WTC11 (cell line): ENCODE measurements around the gene EPHA2.

Source experiments
- CREB1 ChIP-seq: sonication (generic); formaldehyde crosslinking; IDR thresholded peaks from 2 replicates; pipeline ENCODE4 v1.8.0; 2023; ENCODE audit warnings: mild to moderate bottlenecking, missing genetic modification reagents
- GRHL2 ChIP-seq: fragments of 250-450 bp; sonication (Bioruptor Pico); IDR thresholded peaks from 2 replicates; pipeline ENCODE4 v1.8.0; 2022; ENCODE audit warnings: mild to moderate bottlenecking, moderate library complexity; ENCODE audit not compliant: insufficient replicate concordance, severe bottlenecking
- JUN ChIP-seq: sonication (generic); formaldehyde crosslinking; IDR thresholded peaks from 2 replicates; pipeline ENCODE4 v1.8.0; 2023; ENCODE audit warnings: mild to moderate bottlenecking, missing genetic modification reagents
- NFYB ChIP-seq: sonication (generic); formaldehyde crosslinking; conservative IDR thresholded peaks from 2 replicates; pipeline ENCODE4 v1.8.0; 2022; ENCODE audit warnings: low read depth, missing genetic modification reagents
- TF ChIP-seq, protein P1 (sequence below): sonication (generic); formaldehyde crosslinking; IDR thresholded peaks from 2 replicates; pipeline ENCODE4 v1.8.1; 2022; ENCODE audit warnings: mild to moderate bottlenecking, moderate library complexity, missing genetic modification reagents
- TF ChIP-seq, protein P2 (sequence below): fragments of 200-600 bp; IDR thresholded peaks from 2 replicates; pipeline ENCODE4 v1.8.0; 2022; ENCODE audit warnings: antibody characterized with exemption
- TF ChIP-seq, protein P3 (sequence below): sonication (generic); formaldehyde crosslinking; IDR thresholded peaks from 2 replicates; pipeline ENCODE4 v1.8.0; 2023; ENCODE audit warnings: mild to moderate bottlenecking, missing genetic modification reagents
- TF ChIP-seq, protein P4 (sequence below): sonication (generic); formaldehyde crosslinking; IDR thresholded peaks from 2 replicates; pipeline ENCODE4 v1.8.0; 2022; ENCODE audit warnings: mild to moderate bottlenecking, missing genetic modification reagents
- TF ChIP-seq, protein P5 (sequence below): sonication (generic); formaldehyde crosslinking; IDR thresholded peaks from 2 replicates; pipeline ENCODE4 v1.8.1; 2023; ENCODE audit warnings: mild to moderate bottlenecking, moderate library complexity, missing genetic modification reagents
- TF ChIP-seq, protein P6 (sequence below): sonication (generic); formaldehyde crosslinking; IDR thresholded peaks from 2 replicates; pipeline ENCODE4 v1.8.0; 2023; ENCODE audit warnings: missing genetic modification reagents

DNA sequence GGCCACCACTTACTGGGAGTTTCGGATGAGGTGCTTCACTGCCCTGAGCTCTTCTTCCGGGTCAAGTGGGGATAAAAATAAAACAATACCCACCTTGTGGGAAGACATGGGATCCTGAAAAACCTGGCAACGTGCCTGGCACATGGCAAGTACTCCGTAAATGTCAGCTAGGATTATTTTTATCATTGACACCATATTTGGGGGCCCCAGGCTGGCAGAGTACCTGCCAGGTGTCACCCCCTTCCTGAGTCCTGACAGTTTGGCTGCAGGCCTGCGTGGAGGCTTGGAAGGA is 9.2 kb upstream of the EPHA2 start:
- TF ChIP-seq, protein P1, sequence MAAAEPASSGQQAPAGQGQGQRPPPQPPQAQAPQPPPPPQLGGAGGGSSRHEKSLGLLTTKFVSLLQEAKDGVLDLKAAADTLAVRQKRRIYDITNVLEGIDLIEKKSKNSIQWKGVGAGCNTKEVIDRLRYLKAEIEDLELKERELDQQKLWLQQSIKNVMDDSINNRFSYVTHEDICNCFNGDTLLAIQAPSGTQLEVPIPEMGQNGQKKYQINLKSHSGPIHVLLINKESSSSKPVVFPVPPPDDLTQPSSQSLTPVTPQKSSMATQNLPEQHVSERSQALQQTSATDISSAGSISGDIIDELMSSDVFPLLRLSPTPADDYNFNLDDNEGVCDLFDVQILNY, result no peak
- TF ChIP-seq, protein P2, sequence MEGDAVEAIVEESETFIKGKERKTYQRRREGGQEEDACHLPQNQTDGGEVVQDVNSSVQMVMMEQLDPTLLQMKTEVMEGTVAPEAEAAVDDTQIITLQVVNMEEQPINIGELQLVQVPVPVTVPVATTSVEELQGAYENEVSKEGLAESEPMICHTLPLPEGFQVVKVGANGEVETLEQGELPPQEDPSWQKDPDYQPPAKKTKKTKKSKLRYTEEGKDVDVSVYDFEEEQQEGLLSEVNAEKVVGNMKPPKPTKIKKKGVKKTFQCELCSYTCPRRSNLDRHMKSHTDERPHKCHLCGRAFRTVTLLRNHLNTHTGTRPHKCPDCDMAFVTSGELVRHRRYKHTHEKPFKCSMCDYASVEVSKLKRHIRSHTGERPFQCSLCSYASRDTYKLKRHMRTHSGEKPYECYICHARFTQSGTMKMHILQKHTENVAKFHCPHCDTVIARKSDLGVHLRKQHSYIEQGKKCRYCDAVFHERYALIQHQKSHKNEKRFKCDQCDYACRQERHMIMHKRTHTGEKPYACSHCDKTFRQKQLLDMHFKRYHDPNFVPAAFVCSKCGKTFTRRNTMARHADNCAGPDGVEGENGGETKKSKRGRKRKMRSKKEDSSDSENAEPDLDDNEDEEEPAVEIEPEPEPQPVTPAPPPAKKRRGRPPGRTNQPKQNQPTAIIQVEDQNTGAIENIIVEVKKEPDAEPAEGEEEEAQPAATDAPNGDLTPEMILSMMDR, result no peak
- TF ChIP-seq, protein P3, sequence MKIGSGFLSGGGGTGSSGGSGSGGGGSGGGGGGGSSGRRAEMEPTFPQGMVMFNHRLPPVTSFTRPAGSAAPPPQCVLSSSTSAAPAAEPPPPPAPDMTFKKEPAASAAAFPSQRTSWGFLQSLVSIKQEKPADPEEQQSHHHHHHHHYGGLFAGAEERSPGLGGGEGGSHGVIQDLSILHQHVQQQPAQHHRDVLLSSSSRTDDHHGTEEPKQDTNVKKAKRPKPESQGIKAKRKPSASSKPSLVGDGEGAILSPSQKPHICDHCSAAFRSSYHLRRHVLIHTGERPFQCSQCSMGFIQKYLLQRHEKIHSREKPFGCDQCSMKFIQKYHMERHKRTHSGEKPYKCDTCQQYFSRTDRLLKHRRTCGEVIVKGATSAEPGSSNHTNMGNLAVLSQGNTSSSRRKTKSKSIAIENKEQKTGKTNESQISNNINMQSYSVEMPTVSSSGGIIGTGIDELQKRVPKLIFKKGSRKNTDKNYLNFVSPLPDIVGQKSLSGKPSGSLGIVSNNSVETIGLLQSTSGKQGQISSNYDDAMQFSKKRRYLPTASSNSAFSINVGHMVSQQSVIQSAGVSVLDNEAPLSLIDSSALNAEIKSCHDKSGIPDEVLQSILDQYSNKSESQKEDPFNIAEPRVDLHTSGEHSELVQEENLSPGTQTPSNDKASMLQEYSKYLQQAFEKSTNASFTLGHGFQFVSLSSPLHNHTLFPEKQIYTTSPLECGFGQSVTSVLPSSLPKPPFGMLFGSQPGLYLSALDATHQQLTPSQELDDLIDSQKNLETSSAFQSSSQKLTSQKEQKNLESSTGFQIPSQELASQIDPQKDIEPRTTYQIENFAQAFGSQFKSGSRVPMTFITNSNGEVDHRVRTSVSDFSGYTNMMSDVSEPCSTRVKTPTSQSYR (CRISPR knock-in tag), result no peak
- TF ChIP-seq NFYB (CRISPR knock-in tag) (no peak), GRHL2 (no peak), JUN (CRISPR knock-in tag) (no peak), CREB1 (no peak)
- TF ChIP-seq, protein P4, sequence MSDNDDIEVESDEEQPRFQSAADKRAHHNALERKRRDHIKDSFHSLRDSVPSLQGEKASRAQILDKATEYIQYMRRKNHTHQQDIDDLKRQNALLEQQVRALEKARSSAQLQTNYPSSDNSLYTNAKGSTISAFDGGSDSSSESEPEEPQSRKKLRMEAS (CRISPR knock-in tag), result no peak
- TF ChIP-seq, protein P5, sequence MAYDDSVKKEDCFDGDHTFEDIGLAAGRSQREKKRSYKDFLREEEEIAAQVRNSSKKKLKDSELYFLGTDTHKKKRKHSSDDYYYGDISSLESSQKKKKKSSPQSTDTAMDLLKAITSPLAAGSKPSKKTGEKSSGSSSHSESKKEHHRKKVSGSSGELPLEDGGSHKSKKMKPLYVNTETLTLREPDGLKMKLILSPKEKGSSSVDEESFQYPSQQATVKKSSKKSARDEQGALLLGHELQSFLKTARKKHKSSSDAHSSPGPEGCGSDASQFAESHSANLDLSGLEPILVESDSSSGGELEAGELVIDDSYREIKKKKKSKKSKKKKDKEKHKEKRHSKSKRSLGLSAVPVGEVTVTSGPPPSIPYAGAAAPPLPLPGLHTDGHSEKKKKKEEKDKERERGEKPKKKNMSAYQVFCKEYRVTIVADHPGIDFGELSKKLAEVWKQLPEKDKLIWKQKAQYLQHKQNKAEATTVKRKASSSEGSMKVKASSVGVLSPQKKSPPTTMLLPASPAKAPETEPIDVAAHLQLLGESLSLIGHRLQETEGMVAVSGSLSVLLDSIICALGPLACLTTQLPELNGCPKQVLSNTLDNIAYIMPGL (CRISPR knock-in tag), result no peak
- TF ChIP-seq, protein P6, sequence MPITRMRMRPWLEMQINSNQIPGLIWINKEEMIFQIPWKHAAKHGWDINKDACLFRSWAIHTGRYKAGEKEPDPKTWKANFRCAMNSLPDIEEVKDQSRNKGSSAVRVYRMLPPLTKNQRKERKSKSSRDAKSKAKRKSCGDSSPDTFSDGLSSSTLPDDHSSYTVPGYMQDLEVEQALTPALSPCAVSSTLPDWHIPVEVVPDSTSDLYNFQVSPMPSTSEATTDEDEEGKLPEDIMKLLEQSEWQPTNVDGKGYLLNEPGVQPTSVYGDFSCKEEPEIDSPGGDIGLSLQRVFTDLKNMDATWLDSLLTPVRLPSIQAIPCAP (CRISPR knock-in tag), result no peak
